Stimulated activated CD4-positive, alpha-beta T cell treated with anti-CD3 and anti-CD28 coated beads, Interleukin-1b, Interleukin-23, amount 100 ng/mL, for 1 hour (primary cell): ENCODE measurements around the gene GAGE12G.
"Not testable (repeated sequence)": the region's sequence is repeated elsewhere in the genome, so short reads cannot be mapped to it uniquely, and the experiment has no call there.

ENCODE experiments used
- DNase-seq, 2 donors: peaks; one replicate each; pipeline ENCODE4 v3.0.0-alpha.2; 2020; ENCODE audit warnings: low read depth in 2 of 2

Gene GAGE12G, protein sequence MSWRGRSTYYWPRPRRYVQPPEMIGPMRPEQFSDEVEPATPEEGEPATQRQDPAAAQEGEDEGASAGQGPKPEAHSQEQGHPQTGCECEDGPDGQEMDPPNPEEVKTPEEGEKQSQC

DNA sequence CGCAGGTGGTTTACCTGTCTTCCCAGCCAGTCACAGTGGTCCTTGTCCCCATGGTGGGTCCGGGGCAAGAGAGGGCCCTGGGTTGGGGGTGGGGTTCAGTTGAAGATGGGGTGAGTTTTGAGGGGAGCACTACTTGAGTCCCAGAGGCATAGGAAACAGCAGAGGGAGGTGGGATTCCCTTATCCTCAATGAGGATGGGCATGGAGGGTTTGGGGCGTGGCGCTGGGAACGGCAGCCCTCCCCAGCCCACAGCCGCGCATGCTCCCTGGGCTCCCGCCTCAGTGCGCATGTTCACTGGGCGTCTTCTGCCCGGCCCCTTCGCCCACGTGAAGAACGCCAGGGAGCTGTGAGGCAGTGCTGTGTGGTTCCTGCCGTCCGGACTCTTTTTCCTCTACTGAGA is at the start of gene GAGE12G:
Gene GAGE12G (plus strand): TSS at position 301 of the 400 bp plus-strand sequence. CDS start 1,155 bp downstream, outside the sequence.
- not testable (repeated sequence) for DNase-seq

- not testable (repeated sequence) for DNase-seq
Observed at GRCh38 chrX:49531877-49532276, 38.3 kb upstream of the GAGE12G start, which contains the start of gene GAGE12C. Gene GAGE12C (plus strand): TSS chrX:49532177. CDS start chrX:49533332, 1,155 bp downstream.

- DNase-seq: not testable (repeated sequence)
Observed at GRCh38 chrX:49541433-49541832, 28.8 kb upstream of the GAGE12G start, which contains the start of gene GAGE12D. Gene GAGE12D (plus strand): TSS chrX:49541733. CDS start chrX:49542888, 1,155 bp downstream.

DNA sequence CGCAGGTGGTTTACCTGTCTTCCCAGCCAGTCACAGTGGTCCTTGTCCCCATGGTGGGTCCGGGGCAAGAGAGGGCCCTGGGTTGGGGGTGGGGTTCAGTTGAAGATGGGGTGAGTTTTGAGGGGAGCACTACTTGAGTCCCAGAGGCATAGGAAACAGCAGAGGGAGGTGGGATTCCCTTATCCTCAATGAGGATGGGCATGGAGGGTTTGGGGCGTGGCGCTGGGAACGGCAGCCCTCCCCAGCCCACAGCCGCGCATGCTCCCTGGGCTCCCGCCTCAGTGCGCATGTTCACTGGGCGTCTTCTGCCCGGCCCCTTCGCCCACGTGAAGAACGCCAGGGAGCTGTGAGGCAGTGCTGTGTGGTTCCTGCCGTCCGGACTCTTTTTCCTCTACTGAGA is 19.2 kb upstream of the GAGE12G start, which contains the start of gene GAGE12E:
Gene GAGE12E (plus strand): TSS at position 301 of the 400 bp plus-strand sequence. CDS start 1,155 bp downstream, outside the sequence.
- not testable (repeated sequence) for DNase-seq

- DNase-seq: not testable (repeated sequence)
Observed at GRCh38 chrX:49560542-49560941, 9.7 kb upstream of the GAGE12G start, which contains the start of gene GAGE12F. Gene GAGE12F (plus strand): TSS chrX:49560842. CDS start chrX:49561997, 1,155 bp downstream.

GRCh38 chrX:49568728-49569127 is 1.5 kb upstream of the GAGE12G start:
- not testable (repeated sequence) for DNase-seq

DNA sequence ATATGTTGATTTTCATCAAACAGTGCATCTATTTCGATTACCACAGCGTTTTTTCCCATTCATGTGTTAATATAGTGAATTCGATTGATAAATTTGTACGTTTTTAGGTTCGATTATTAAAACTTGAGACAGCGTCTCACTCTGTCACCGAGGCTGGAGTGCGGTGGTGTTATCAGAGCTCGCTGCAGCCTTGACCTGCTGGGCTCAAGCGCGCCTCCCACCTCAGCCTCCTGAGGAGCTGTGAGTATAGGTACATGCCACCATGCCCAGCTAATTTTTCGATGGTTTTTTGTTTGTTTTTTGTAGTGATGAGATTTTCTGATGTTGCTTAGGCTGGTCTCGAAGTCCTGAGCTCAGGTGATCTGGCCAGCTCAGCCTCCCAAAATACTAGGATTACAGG is 1.0 kb upstream of the GAGE12G start:
- DNase-seq: not testable (repeated sequence)

DNA sequence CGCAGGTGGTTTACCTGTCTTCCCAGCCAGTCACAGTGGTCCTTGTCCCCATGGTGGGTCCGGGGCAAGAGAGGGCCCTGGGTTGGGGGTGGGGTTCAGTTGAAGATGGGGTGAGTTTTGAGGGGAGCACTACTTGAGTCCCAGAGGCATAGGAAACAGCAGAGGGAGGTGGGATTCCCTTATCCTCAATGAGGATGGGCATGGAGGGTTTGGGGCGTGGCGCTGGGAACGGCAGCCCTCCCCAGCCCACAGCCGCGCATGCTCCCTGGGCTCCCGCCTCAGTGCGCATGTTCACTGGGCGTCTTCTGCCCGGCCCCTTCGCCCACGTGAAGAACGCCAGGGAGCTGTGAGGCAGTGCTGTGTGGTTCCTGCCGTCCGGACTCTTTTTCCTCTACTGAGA is 9.4 kb downstream of the GAGE12G start, which contains the start of gene GAGE12H:
Gene GAGE12H (plus strand): TSS at position 301 of the 400 bp plus-strand sequence. CDS start 1,155 bp downstream, outside the sequence.
- DNase-seq: not testable (repeated sequence)

- not testable (repeated sequence) for DNase-seq
Observed at GRCh38 chrX:49589196-49589595, 19.0 kb downstream of the GAGE12G start, which contains the start of gene GAGE2A. Gene GAGE2A (plus strand): TSS chrX:49589496. CDS start chrX:49590651, 1,155 bp downstream.

DNA sequence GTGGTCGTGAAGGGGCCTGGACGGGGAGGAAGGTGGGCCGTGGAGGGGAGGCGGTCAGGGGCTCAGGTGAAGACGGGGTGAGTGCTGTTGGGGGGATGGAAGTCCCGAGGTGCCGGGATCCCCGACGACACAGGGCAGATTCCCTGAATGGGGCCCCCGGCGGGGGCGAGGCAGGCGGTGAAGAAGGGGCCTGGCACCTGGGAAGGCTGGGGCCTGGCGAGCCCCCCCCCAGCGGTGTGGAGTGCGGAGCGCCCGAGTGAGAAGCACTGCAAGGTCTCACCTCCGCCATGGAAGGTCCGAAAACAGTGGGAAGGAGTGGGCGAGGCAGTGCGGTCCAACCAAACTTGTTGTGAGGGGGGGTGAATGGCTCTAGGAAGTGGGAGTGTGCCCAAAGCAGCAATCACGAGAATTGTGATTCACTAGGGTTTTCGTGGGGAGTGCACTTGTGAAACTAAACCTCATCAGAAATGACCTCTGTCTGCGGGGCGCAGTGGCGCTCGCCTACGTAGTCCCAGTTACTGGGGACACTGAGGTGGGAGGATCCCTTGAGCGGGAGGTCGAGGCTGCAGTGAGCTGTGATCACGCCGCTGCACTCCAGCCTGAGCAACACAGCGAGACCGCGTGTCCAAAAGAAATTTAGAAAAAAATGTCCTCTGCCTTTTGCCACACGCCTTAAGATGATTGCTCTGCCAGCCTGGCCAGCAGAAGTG is 19.7 kb downstream of the GAGE12G start:
- DNase-seq: not testable (repeated sequence)

DNA sequence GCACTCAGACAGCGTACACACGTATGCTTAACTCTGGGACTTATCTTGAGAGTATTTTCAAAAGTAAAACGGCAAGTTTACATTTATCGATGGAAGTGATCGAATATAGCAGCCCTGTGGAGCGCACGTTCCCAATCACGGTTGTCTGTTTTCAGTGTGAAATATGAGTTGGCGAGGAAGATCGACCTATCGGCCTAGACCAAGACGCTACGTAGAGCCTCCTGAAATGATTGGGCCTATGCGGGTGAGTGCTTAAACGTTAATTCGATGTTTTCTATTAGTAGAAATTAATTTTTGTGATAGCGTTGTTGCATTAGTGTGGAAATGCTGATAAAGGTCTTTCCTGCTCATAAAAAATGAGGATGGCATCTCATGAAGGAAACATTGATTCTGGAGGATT is 20.3 kb downstream of the GAGE12G start:
- DNase-seq: not testable (repeated sequence)

DNA sequence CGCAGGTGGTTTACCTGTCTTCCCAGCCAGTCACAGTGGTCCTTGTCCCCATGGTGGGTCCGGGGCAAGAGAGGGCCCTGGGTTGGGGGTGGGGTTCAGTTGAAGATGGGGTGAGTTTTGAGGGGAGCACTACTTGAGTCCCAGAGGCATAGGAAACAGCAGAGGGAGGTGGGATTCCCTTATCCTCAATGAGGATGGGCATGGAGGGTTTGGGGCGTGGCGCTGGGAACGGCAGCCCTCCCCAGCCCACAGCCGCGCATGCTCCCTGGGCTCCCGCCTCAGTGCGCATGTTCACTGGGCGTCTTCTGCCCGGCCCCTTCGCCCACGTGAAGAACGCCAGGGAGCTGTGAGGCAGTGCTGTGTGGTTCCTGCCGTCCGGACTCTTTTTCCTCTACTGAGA is 28.5 kb downstream of the GAGE12G start, which contains the start of gene GAGE1:
Gene GAGE1 (plus strand): TSS at position 301 of the 400 bp plus-strand sequence. CDS start 1,155 bp downstream, outside the sequence.
- not testable (repeated sequence) for DNase-seq

GRCh38 chrX:49610718-49611310 is 40.6 kb downstream of the GAGE12G start:
- DNase-seq: no peak

- DNase-seq: no peak
Observed at GRCh38 chrX:49618574-49618973, 48.4 kb downstream of the GAGE12G start.
